HCT116 (cell line): Measurements from ENCODE around the gene INPP4A. TPM values are rescaled to one million over a fixed set of nuclear protein-coding genes. Genes with fewer than 3 reads are reported as not detected.

ENCODE experiments used
- ATAC-seq: fragments of 200-7000 bp; cut with Tn5 transposase; 2 replicates; pipeline ENCODE4 v1.9.1; 2020; ENCODE audit warnings: mild to moderate bottlenecking, moderate library complexity
- BruUV-seq: library from RNA; stranded (reverse); fragments of 400-500 nt; replicated peaks from 2 replicates; lab custom pipeline; 2021; lab: Mats Ljungman, UMichigan
- CTCF ChIA-PET: fragments of 300-600 bp; sonication (Branson Sonifier 250); formaldehyde crosslinking; loops from one replicate; lab custom pipeline; 2021; ENCODE audit warnings: antibody characterized with exemption; lab: Charles Lee
- POLR2A ChIA-PET: fragments of 300-600, 350-600 bp; sonication (Branson Sonifier 250); formaldehyde crosslinking; loops from one replicate; lab custom pipeline; 2021; ENCODE audit warnings: antibody characterized with exemption; lab: Charles Lee
- RAD21 ChIA-PET, 2 experiments: fragments of 300-600 bp; sonication (Branson Sonifier 250); formaldehyde crosslinking; loops; one replicate each; lab custom pipeline; 2023; ENCODE audit warnings: low total read pairs in 2 of 2; ENCODE audit not compliant: uncharacterized antibody in 2 of 2, unreplicated experiment in 2 of 2, low non-redundant PET in 1 of 2; lab: Charles Lee
- DNase-seq: peaks from one replicate; pipeline ENCODE4 v3.0.0-alpha.2; 2010; ENCODE audit warnings: low read depth, low spot score
- H2AFZ ChIP-seq: fragments of 200-600 bp; shearing (Covaris generic), sonication (generic); 2 replicates; pipeline ENCODE4 v1.6.1; 2017; ENCODE audit warnings: low read depth, mixed run types, mixed read lengths, antibody characterized with exemption, low read length; ENCODE audit not compliant: poor library complexity, severe bottlenecking
- H3K27ac ChIP-seq: 2 replicates; pipeline ENCODE4 v1.5.1; 2012; ENCODE audit warnings: low read depth, low read length
- H3K27me3 ChIP-seq: fragments of 200-600 bp; sonication (generic); 2 replicates; pipeline ENCODE4 v1.6.1; 2016; ENCODE audit warnings: mixed run types, low read length, mixed read lengths; ENCODE audit not compliant: insufficient read depth
- H3K36me3 ChIP-seq, 2 experiments: fragments of 200-500 bp in 1 of 2; fragments of 200-600 bp in 1 of 2; sonication (Bioruptor generic) in 1 of 2; sonication (generic) in 1 of 2; 2 replicates each; pipeline versions ENCODE4 v1.5.1 to v1.6.1; 2014 to 2016; ENCODE audit warnings: low read length in 2 of 2, inconsistent platforms in 1 of 2, mixed read lengths in 1 of 2, mixed run types in 1 of 2; ENCODE audit not compliant: insufficient read depth in 2 of 2, control insufficient read depth in 1 of 2
- H3K4me1 ChIP-seq, 2 experiments: fragments of 200-600 bp in 1 of 2; sonication (generic) in 1 of 2; 2 replicates each; pipeline versions ENCODE4 v1.5.1 to v1.6.1; 2012 to 2017; ENCODE audit warnings: low read length in 2 of 2, inconsistent platforms in 1 of 2, mild to moderate bottlenecking in 1 of 2, mixed read lengths in 1 of 2, mixed run types in 1 of 2, moderate library complexity in 1 of 2; ENCODE audit not compliant: insufficient read depth in 2 of 2, control insufficient read depth in 1 of 2
- H3K4me2 ChIP-seq: fragments of 200-600 bp; sonication (generic); 2 replicates; pipeline ENCODE4 v1.6.1; 2017; ENCODE audit warnings: mixed run types, low read length, mixed read lengths
- H3K4me3 ChIP-seq, 2 experiments: fragments of 200-600 bp in 1 of 2; sonication (generic) in 1 of 2; replicated peaks in 1 of 2; 2 replicates each; pipeline ENCODE4 v1.5.1; 2011 to 2016; ENCODE audit warnings: low read length in 2 of 2, control low read depth in 1 of 2, low read depth in 1 of 2, mild to moderate bottlenecking in 1 of 2, mixed read lengths in 1 of 2, mixed run types in 1 of 2
- H3K79me2 ChIP-seq: fragments of 200-600 bp; sonication (generic); 2 replicates; pipeline ENCODE4 v1.6.1; 2017; ENCODE audit warnings: mild to moderate bottlenecking, mixed run types, low read length, moderate library complexity, mixed read lengths; ENCODE audit not compliant: insufficient read depth
- H3K9ac ChIP-seq: fragments of 200-600 bp; sonication (generic); 2 replicates; pipeline ENCODE4 v1.6.1; 2016; ENCODE audit warnings: low read length, mixed read lengths
- H3K9me2 ChIP-seq: fragments of 200-600 bp; sonication (generic), shearing (Covaris generic); 2 replicates; pipeline ENCODE4 v1.6.1; 2017; ENCODE audit warnings: mixed run types, mild to moderate bottlenecking, moderate library complexity; ENCODE audit not compliant: insufficient read depth
- H3K9me3 ChIP-seq, 2 experiments: fragments of 200-500 bp in 1 of 2; fragments of 200-600 bp in 1 of 2; sonication (Bioruptor generic) in 1 of 2; sonication (generic) in 1 of 2; 2 replicates each; pipeline ENCODE4 v1.6.1; 2014 to 2017; ENCODE audit warnings: low read length in 2 of 2, mixed read lengths in 2 of 2, inconsistent platforms in 1 of 2, low read depth in 1 of 2, mild to moderate bottlenecking in 1 of 2, mixed run types in 1 of 2, moderate library complexity in 1 of 2; ENCODE audit not compliant: control insufficient read depth in 1 of 2, insufficient read depth in 1 of 2
- H4K20me1 ChIP-seq: fragments of 200-600 bp; sonication (generic), shearing (Covaris generic); 2 replicates; pipeline ENCODE4 v1.6.1; 2017; ENCODE audit warnings: mixed run types, mild to moderate bottlenecking, moderate library complexity; ENCODE audit not compliant: insufficient read depth
- CBX3 ChIP-seq: IDR thresholded peaks from 2 replicates; pipeline ENCODE4 v1.6.1; 2012; ENCODE audit warnings: low read depth
- CEBPB ChIP-seq: IDR thresholded peaks from 2 replicates; pipeline ENCODE4 v1.6.1; 2012; ENCODE audit warnings: low read depth
- EZH2phosphoT487 ChIP-seq: fragments of 200-600 bp; IDR thresholded peaks from 2 replicates; pipeline ENCODE4 v1.6.1; 2018; ENCODE audit warnings: antibody characterized with exemption, borderline replicate concordance
- FOSL1 ChIP-seq: IDR thresholded peaks from 2 replicates; pipeline ENCODE4 v1.6.1; 2012; ENCODE audit warnings: low read depth
- POLR2A ChIP-seq: IDR thresholded peaks from 2 replicates; pipeline ENCODE4 v1.7.0; 2011; ENCODE audit warnings: borderline replicate concordance; ENCODE audit not compliant: insufficient read depth, insufficient read length; ENCODE audit errors: extremely low read depth
- POLR2AphosphoS5 ChIP-seq: IDR thresholded peaks from 2 replicates; pipeline ENCODE4 v1.6.1; 2011; ENCODE audit warnings: mild to moderate bottlenecking, low read depth, low read length, moderate library complexity
- RAD21 ChIP-seq: IDR thresholded peaks from 2 replicates; pipeline ENCODE4 v1.6.1; 2012; ENCODE audit warnings: low read depth, mild to moderate bottlenecking
- SP1 ChIP-seq: IDR thresholded peaks from 2 replicates; pipeline ENCODE4 v1.6.1; 2012; ENCODE audit warnings: low read depth
- TCF7L2 ChIP-seq: IDR thresholded peaks from 2 replicates; pipeline ENCODE4 v1.7.0; 2011; ENCODE audit warnings: borderline replicate concordance, inconsistent platforms; ENCODE audit not compliant: insufficient read depth, insufficient read length; ENCODE audit errors: extremely low read depth
- YY1 ChIP-seq: IDR thresholded peaks from 2 replicates; pipeline ENCODE4 v1.6.1; 2011; ENCODE audit warnings: low read length, low read depth, moderate library complexity, mild to moderate bottlenecking; ENCODE audit not compliant: insufficient replicate concordance; ENCODE audit errors: extremely low read depth
- ZNF274 ChIP-seq: fragments of 200-500 bp; sonication (Bioruptor generic); IDR thresholded peaks from 2 replicates; pipeline ENCODE4 v1.6.1; 2014; ENCODE audit warnings: mild to moderate bottlenecking, low read depth, low read length, inconsistent platforms
- intact Hi-C: fragments of 100-400 bp; cut with micrococcal nuclease; formaldehyde crosslinking; loops from 2 replicates; pipeline ENCODE4 v1.10.0; 2022
- total RNA-seq: library from RNA; stranded (reverse); gene quantifications from one replicate; pipeline ENCODE4 v1.2.1, GENCODE V29; 2021; ENCODE audit not compliant: unreplicated experiment
- TF ChIP-seq, protein P1 (sequence below): IDR thresholded peaks from 2 replicates; pipeline ENCODE4 v1.6.1; 2012
- TF ChIP-seq, protein P2 (sequence below), 3 experiments: fragments of 200-600 bp in 1 of 3; sonication (generic) in 1 of 3; IDR thresholded peaks in 2 of 3; conservative IDR thresholded peaks in 1 of 3; 2 replicates each; pipeline ENCODE4 v1.5.1; 2012 to 2017; ENCODE audit warnings: low read depth in 2 of 3, low read length in 2 of 3, antibody characterized with exemption in 1 of 3, borderline replicate concordance in 1 of 3, control low read depth in 1 of 3, mild to moderate bottlenecking in 1 of 3, mixed read lengths in 1 of 3, mixed run types in 1 of 3, moderate library complexity in 1 of 3; ENCODE audit not compliant: insufficient read depth in 1 of 3
- TF ChIP-seq, protein P3 (sequence below): IDR thresholded peaks from 2 replicates; pipeline ENCODE4 v1.6.1; 2011; ENCODE audit warnings: mild to moderate bottlenecking, low read length, moderate library complexity; ENCODE audit not compliant: insufficient replicate concordance; ENCODE audit errors: extremely low read depth
- TF ChIP-seq, protein P4 (sequence below): IDR thresholded peaks from 2 replicates; pipeline ENCODE4 v1.6.1; 2012; ENCODE audit warnings: low read depth

The INPP4A gene
- total RNA-seq, 1 experiment from 2014 or later = 18.5 TPM

DNA sequence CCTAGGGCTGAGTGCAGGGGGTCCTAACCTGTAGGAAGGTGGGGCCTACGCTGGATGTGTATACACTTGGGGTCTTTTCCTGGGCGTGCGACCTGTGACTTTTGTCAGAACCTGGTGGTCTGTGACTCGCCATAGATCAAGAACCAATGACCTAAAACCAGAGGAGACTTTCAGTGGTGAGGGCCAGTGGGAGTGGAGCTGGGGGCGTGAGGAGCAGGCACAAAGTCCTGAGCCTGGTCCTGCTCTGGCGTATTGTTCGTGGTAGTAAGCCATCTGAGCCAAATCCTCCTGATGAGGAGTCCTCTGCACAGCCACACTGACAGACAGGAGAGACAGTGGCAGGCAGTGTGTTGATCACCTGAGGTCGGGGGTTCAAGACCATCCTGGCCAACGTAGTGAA lies 8.9 kb downstream of the INPP4A start:
- Histone ChIP-seq H3K4me1 (peaks cover 3 to 28% of the 10 kb centered on the region in 2 experiments; a peak in 2 of 4 replicates), H3K79me2 (peaks cover 30% of the 10 kb centered on the region), H3K4me3 (no peak overlapping the region), H3K27me3 (no peaks in the 10 kb centered on the region), H3K36me3 (no peaks in the 10 kb centered on the region), H3K4me2 (no peak overlapping the region), H2AFZ (no peak overlapping the region), H3K27ac (no peak overlapping the region), H3K9ac (no peak overlapping the region)
- no TSS peak for BruUV-seq
- POLR2A ChIA-PET = no interaction called here
- no peak for ATAC-seq
- RAD21 ChIA-PET = no interaction called here
- intact Hi-C loops = no loop called here
- CTCF ChIA-PET = no interaction called here
- TF ChIP-seq FOSL1 = no peak
- no peak for TF ChIP-seq EZH2phosphoT487
- no peak for TF ChIP-seq POLR2A
- TF ChIP-seq, protein P1, sequence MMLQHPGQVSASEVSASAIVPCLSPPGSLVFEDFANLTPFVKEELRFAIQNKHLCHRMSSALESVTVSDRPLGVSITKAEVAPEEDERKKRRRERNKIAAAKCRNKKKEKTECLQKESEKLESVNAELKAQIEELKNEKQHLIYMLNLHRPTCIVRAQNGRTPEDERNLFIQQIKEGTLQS = no peak
- no peak for TF ChIP-seq TCF7L2
- TF ChIP-seq, protein P2, sequence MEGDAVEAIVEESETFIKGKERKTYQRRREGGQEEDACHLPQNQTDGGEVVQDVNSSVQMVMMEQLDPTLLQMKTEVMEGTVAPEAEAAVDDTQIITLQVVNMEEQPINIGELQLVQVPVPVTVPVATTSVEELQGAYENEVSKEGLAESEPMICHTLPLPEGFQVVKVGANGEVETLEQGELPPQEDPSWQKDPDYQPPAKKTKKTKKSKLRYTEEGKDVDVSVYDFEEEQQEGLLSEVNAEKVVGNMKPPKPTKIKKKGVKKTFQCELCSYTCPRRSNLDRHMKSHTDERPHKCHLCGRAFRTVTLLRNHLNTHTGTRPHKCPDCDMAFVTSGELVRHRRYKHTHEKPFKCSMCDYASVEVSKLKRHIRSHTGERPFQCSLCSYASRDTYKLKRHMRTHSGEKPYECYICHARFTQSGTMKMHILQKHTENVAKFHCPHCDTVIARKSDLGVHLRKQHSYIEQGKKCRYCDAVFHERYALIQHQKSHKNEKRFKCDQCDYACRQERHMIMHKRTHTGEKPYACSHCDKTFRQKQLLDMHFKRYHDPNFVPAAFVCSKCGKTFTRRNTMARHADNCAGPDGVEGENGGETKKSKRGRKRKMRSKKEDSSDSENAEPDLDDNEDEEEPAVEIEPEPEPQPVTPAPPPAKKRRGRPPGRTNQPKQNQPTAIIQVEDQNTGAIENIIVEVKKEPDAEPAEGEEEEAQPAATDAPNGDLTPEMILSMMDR (IDR thresholded peaks at IDR 0.05 in 2 of 3, conservative IDR thresholded peaks at IDR 0.05 in 1 of 3; ENCODE audit: borderline replicate concordance in 1 of 3, insufficient read depth in 1 of 3, low read depth in 2 of 3, low read length in 2 of 3) = no peak
- TF ChIP-seq POLR2AphosphoS5 = no peak
- TF ChIP-seq CBX3 = no peak
- no peak for TF ChIP-seq YY1
- TF ChIP-seq, protein P3, sequence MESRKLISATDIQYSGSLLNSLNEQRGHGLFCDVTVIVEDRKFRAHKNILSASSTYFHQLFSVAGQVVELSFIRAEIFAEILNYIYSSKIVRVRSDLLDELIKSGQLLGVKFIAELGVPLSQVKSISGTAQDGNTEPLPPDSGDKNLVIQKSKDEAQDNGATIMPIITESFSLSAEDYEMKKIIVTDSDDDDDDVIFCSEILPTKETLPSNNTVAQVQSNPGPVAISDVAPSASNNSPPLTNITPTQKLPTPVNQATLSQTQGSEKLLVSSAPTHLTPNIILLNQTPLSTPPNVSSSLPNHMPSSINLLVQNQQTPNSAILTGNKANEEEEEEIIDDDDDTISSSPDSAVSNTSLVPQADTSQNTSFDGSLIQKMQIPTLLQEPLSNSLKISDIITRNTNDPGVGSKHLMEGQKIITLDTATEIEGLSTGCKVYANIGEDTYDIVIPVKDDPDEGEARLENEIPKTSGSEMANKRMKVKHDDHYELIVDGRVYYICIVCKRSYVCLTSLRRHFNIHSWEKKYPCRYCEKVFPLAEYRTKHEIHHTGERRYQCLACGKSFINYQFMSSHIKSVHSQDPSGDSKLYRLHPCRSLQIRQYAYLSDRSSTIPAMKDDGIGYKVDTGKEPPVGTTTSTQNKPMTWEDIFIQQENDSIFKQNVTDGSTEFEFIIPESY = no peak
- TF ChIP-seq, protein P4, sequence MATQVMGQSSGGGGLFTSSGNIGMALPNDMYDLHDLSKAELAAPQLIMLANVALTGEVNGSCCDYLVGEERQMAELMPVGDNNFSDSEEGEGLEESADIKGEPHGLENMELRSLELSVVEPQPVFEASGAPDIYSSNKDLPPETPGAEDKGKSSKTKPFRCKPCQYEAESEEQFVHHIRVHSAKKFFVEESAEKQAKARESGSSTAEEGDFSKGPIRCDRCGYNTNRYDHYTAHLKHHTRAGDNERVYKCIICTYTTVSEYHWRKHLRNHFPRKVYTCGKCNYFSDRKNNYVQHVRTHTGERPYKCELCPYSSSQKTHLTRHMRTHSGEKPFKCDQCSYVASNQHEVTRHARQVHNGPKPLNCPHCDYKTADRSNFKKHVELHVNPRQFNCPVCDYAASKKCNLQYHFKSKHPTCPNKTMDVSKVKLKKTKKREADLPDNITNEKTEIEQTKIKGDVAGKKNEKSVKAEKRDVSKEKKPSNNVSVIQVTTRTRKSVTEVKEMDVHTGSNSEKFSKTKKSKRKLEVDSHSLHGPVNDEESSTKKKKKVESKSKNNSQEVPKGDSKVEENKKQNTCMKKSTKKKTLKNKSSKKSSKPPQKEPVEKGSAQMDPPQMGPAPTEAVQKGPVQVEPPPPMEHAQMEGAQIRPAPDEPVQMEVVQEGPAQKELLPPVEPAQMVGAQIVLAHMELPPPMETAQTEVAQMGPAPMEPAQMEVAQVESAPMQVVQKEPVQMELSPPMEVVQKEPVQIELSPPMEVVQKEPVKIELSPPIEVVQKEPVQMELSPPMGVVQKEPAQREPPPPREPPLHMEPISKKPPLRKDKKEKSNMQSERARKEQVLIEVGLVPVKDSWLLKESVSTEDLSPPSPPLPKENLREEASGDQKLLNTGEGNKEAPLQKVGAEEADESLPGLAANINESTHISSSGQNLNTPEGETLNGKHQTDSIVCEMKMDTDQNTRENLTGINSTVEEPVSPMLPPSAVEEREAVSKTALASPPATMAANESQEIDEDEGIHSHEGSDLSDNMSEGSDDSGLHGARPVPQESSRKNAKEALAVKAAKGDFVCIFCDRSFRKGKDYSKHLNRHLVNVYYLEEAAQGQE = no peak
- no peak for TF ChIP-seq SP1
- no peak for TF ChIP-seq CEBPB
- no peak for TF ChIP-seq ZNF274
- no peak for TF ChIP-seq RAD21
- TF ChIP-seq, all 23 proteins: peak for 0
- Histone ChIP-seq H3K9me3 (no peaks in the 10 kb centered on the region), H3K9me2 (no peaks in the 10 kb centered on the region), H4K20me1 (no peaks in the 10 kb centered on the region)
- no peak for DNase-seq
